Left cardiac atrium (tissue), 4 donors: ENCODE measurements around the gene OR8B4. TPM values are rescaled to one million over a fixed set of nuclear protein-coding genes. Genes with fewer than 3 reads are reported as not detected.
"Not testable (repeated sequence)": the region's sequence is repeated elsewhere in the genome, so short reads cannot be mapped to it uniquely, and the experiment has no call there.

Source experiments
- ATAC-seq, 2 donors: fragments of 200-7000 bp; cut with Tn5 transposase; one replicate each; pipeline ENCODE4 v1.9.1; 2020; ENCODE audit warnings: mild to moderate bottlenecking in 2 of 2, moderate library complexity in 2 of 2
- DNase-seq: peaks from one replicate; pipeline ENCODE4 v3.0.0-alpha.2; 2020
- intact Hi-C, 2 donors: fragments of 100-400 bp; cut with DNase I; formaldehyde crosslinking; loops; one replicate each; pipeline versions ENCODE4 v1.14.1 to v1.15.1; 2022 to 2023
- long read RNA-seq: library from polyadenylated mRNA; unstranded; transcript quantifications from one replicate; pipeline ENCODE4 v2.0.0, GENCODE V29; 2021
- total RNA-seq, 2 donors: library from RNA; stranded (reverse); fragmentation: NEBNext Ultra II Directional; extraction: Animal tissue kit (Norgen Biotek cat#: 25700); gene quantifications; one replicate each; pipeline ENCODE4 v1.2.1, GENCODE V29; 2021
- donor health status: DM: no; HTN: yes; CAD: no.
- donor health status: DM: no; HTN: yes; CAD: no; lungs with severe emphysema.
- donor health status: DM: yes; HTN: yes; CAD: no.
- donor health status: Dilated cardiomyopathy.

The OR8B4 gene
- total RNA-seq = not detected
- long read RNA-seq = 0 reads

- DNase-seq (no peak), ATAC-seq (no peak)
- intact Hi-C loops = no loop called here
These were observed at the start of gene OR8B4 for GRCh38 chr11:124424384-124424921. Gene OR8B4, minus strand, starts transcription at chr11:124424871. Its CDS starts 0 bp downstream, at chr11:124424871.

- DNase-seq = no peak
- ATAC-seq = no peak
- intact Hi-C loops = no loop called here
These were observed 49.4 kb upstream of the OR8B4 start for GRCh38 chr11:124474079-124474478.

- DNase-seq (no peak), ATAC-seq (no peak)
- intact Hi-C loops = no loop called here
These were observed 48.8 kb upstream of the OR8B4 start for GRCh38 chr11:124473476-124473875.

- DNase-seq (peak; percentile 56), ATAC-seq (peak; percentile 72 to 87)
- intact Hi-C loops = no loop called here
These were observed 46.0 kb upstream of the OR8B4 start for GRCh38 chr11:124470561-124471227.

GRCh38 chr11:124467381-124467927 lies 42.8 kb upstream of the OR8B4 start:
- ATAC-seq (peak; percentile 19 to 50), DNase-seq (peak; percentile 69)
- intact Hi-C loops = no loop called here

- ATAC-seq (no peak), DNase-seq (no peak)
- intact Hi-C loops = no loop called here
These were observed 40.7 kb upstream of the OR8B4 start for GRCh38 chr11:124465368-124465767.

- DNase-seq (no peak), ATAC-seq (no peak)
- intact Hi-C loops = no loop called here
These were observed 39.3 kb upstream of the OR8B4 start for GRCh38 chr11:124463990-124464389.

- intact Hi-C loops = no loop called here
- ATAC-seq (no peak), DNase-seq (no peak)
These were observed 38.7 kb upstream of the OR8B4 start for GRCh38 chr11:124463324-124463723.

GRCh38 chr11:124460459-124460858 lies 35.8 kb upstream of the OR8B4 start:
- intact Hi-C loops = no loop called here
- DNase-seq = no peak
- ATAC-seq = no peak

GRCh38 chr11:124459379-124459778 lies 34.7 kb upstream of the OR8B4 start:
- ATAC-seq, DNase-seq, intact Hi-C loops: not testable (repeated sequence)

GRCh38 chr11:124454552-124454951 lies 29.9 kb upstream of the OR8B4 start:
- DNase-seq = no peak
- no peak for ATAC-seq
- intact Hi-C loops = no loop called here

GRCh38 chr11:124446916-124447315 lies 22.2 kb upstream of the OR8B4 start:
- intact Hi-C loops = no loop called here
- DNase-seq (no peak), ATAC-seq (no peak)

- intact Hi-C loops = no loop called here
- DNase-seq (no peak), ATAC-seq (no peak)
These were observed 21.0 kb upstream of the OR8B4 start, which contains the start of gene OR8B8 for GRCh38 chr11:124445646-124446150. Gene OR8B8, minus strand, starts transcription at chr11:124445696. Its CDS starts 4,611 bp downstream, at chr11:124441085.

- intact Hi-C loops = no loop called here
- DNase-seq (no peak), ATAC-seq (no peak)
These were observed 18.2 kb upstream of the OR8B4 start for GRCh38 chr11:124442847-124443246.

- intact Hi-C loops = no loop called here
- DNase-seq = no peak
- ATAC-seq = no peak
These were observed 17.8 kb upstream of the OR8B4 start for GRCh38 chr11:124442442-124442841.

GRCh38 chr11:124441519-124441918 lies 16.8 kb upstream of the OR8B4 start:
- DNase-seq (no peak), ATAC-seq (no peak)
- intact Hi-C loops = no loop called here

GRCh38 chr11:124441081-124441480 lies 16.4 kb upstream of the OR8B4 start:
- intact Hi-C loops = no loop called here
- ATAC-seq (no peak), DNase-seq (no peak)

- no peak for ATAC-seq
- intact Hi-C loops = no loop called here
- no peak for DNase-seq
These were observed 15.9 kb upstream of the OR8B4 start for GRCh38 chr11:124440608-124441007.

- ATAC-seq (no peak), DNase-seq (no peak)
- intact Hi-C loops = no loop called here
These were observed 10.0 kb upstream of the OR8B4 start for GRCh38 chr11:124434699-124435098.

GRCh38 chr11:124429599-124429998 lies 4.9 kb upstream of the OR8B4 start:
- no peak for ATAC-seq
- no peak for DNase-seq
- intact Hi-C loops = no loop called here

GRCh38 chr11:124421043-124421442 lies 3.6 kb downstream of the OR8B4 start:
- DNase-seq (no peak), ATAC-seq (no peak)
- intact Hi-C loops = no loop called here
